NCI-H2029 (cell line): Measurements from ENCODE around the gene UBE2E2.

Source experiments
- DNase-seq: peaks from one replicate; lab custom pipeline; 2025; lab: John Stamatoyannopoulos, UW

UBE2E2 gene

GRCh38 chr3:23540600-23540999 lies 337.5 kb downstream of the UBE2E2 start:
- no peak for DNase-seq

DNA sequence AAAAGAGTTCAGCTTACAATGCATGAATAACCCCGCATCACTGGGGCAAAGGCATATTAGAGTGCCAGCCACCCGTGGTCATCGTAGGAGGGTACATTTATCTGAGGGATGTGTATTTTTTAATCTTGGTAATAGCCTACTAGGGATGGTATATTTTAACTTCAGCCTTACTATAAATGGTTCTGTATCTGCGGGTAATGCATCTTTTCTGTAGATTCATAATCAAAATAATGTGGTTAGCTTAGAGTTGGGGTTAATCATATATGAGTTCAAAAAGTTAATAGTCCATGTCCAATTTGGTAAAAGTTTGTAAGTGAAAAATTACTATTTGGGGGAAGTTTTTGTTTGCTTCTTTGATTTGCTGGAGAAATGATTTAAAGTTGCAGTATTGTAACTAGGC lies 339.0 kb downstream of the UBE2E2 start:
- DNase-seq: no peak

- no peak for DNase-seq
Measured at GRCh38 chr3:23546181-23546580, 343.1 kb downstream of the UBE2E2 start.

- no peak for DNase-seq
Measured at GRCh38 chr3:23547905-23548650, 345.0 kb downstream of the UBE2E2 start.

GRCh38 chr3:23548706-23549105 lies 345.6 kb downstream of the UBE2E2 start:
- no peak for DNase-seq

DNA sequence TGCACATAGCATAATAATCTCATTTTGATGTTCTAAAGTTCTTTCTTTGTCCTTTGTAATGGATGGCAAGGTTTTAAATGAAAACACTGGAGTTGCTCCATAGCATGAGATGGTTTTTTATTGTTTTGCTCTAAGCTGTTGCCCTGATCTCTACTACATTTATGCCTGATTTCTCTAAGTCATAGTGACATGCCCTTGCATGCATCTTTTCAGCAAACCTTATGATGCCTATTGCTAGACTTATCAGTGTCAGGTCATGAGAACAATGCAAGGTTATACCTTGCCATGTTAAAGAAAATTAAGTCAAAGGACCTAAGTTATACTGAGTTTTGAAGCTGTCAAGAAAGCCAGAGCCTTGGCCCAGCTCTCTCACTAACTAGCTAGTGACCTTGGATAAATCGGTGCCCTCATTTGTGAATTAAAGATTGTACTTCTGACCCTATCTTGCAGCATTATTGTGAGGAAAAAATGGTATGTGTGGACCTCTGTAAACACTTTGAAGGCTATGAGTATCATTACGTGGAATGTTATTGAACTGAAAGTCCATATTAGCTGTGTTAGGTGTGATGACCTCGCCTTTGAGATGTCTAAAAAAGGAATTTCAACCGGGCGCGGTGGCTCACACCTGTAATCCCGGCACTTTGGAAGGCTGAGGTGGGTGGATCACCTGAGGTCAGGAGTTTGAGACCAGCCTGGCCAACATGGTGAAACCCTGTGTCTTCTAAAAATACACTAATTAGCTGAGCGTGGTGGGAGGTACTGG lies 346.2 kb downstream of the UBE2E2 start:
- no peak for DNase-seq

GRCh38 chr3:23550402-23550801 lies 347.3 kb downstream of the UBE2E2 start:
- no peak for DNase-seq

DNA sequence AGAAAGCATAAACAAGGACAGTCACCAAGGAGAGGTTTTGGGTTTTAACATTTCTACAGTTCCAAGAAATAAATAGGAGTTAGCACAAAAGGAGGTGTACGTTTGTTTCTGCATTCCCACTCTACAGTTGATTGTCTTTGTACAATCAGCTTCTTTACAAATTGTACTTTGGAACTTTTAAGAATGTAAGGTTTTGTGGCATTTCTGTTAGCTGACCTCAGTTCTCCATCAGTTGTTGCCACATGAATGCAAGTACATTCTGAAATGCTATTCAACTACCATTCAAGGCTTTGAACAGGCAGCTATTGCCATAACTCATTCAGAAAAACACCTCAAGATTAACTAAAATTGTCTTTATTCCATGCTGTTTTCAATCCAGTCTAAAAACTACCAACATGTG lies 349.4 kb downstream of the UBE2E2 start:
- no peak for DNase-seq

GRCh38 chr3:23553353-23553752 lies 350.2 kb downstream of the UBE2E2 start:
- no peak for DNase-seq

DNA sequence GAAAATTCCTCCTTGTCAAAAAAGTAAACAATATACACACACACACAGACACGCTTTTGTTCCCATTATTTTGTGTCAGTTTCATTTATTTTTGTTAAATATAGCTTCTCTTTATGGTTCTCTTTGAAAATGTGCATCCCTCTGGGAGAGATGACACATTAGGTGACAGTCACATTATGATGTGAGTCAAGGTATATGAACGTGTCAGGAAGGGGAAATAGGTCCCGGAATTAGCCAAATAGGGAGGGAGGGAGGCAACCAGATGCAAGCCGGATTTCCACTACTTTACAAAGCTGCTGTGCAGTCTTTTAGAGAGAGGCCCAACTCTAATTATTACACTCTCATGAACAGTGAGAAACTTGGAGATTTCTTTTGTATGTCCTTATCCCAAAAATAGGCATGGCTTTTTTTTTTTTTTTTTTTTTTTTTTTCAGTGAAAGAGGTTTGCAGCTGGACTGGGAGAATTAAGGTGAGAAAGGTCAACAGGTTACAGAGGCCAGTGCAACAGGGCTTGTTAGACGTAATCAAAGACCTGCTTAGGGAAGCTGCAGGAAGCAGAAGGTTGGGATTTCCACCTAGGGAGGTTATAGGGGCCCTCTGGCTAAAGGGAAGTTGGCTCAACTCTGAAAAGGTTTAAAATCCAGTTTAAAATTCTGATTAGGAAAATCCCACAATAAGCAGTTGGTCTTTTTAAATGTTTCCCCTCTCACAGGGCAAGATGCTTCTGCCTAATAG lies 362.1 kb downstream of the UBE2E2 start:
- no peak for DNase-seq

- DNase-seq: no peak
Measured at GRCh38 chr3:23566499-23566898, 363.4 kb downstream of the UBE2E2 start.

DNA sequence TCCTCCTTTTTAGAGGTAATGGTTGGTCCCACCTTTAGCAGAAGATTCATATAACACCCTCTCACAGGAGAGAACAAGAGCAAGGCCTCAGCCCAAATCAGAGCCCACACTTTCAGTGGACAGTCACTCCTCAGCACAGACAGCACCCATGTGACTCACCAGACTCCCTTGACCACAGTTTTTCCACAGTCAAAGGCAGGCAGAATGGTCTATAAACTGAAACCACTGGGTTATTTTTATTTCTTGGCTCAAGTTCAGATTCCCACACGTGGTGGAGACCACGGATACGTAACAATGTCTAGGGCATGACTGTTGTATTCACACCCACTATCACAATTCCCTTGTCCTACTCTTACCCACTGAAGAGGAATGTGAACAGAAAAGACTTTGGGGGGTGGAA lies 364.8 kb downstream of the UBE2E2 start:
- no peak for DNase-seq

GRCh38 chr3:23573827-23574226 lies 370.7 kb downstream of the UBE2E2 start:
- DNase-seq: no peak

DNA sequence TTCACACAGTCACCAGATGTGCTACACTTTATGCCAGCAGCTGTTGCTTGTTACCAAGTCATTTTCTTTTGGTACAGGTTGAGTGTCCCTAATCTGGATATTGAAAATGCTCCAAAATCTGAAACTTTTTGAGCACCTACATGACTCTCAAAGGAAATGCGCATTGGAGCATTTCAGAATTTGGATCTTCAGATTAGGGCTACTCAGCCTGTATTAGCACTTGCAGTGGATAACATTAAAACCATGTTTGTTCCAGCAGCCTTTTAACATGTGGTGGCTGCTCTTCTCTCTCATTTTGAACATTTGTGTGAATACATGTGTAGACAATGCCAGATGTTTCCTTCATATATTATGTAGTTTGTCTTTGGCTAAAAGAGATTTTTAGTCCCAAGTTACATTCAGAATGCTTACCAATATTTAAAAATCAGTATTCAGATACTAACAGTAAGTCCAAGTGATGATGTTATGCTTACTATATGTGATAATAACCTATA lies 371.7 kb downstream of the UBE2E2 start:
- DNase-seq: no peak

- no peak for DNase-seq
Measured at GRCh38 chr3:23575697-23576096, 372.6 kb downstream of the UBE2E2 start.

DNA sequence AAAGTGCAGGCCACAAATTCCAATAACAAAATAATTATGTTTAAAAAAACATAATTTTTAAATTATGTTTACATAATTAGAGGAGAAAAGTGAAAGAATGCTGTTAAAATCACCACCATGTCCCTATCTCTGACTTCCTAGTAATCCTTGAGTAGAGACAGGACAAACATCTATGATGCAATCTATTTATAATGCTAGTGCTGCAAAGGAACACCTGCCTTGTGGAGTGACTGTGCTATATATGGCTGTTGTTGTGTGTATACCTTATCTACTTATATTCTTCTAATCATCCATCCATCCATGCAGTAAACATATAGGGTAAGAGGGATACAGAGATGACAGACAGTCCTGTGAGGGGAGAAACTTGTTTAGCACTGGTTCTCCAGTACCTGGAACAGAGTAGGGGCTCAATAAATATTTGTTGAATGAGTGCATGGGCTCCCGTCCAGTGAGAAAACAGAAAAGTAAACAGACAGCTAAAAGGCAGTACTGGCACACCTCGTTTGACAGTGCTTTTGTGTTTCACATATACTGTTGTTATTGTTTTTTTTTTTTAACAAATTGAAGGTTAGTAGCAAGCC lies 373.3 kb downstream of the UBE2E2 start:
- peak; percentile 94 for DNase-seq

DNA sequence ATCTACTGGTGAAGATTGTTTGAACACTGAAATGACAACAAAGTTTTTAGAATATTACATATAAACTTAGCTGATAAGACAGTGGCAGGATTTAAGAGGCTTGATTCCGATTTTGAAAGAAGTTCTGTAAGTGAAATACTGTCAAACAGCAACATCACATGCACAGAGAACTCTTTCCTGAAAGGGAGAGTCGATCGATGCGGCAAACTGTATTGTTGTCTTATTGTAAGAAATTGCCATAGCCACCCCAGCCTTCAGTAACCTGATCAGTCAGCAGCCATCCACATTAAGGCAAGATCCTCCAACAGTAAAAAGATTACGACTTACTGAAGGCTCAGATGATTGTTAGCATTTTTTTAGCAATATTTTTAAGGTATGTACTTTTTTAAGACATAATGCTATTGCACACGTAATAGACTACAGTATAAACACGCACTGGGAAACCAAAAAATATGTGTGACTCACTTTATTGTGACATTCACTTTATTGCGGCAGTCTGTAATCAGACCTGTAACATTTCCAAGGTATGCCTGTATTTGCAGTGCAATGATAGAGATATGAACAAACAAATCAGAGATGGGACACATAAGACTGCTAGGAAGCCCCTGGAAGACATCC lies 377.1 kb downstream of the UBE2E2 start:
- no peak for DNase-seq

DNA sequence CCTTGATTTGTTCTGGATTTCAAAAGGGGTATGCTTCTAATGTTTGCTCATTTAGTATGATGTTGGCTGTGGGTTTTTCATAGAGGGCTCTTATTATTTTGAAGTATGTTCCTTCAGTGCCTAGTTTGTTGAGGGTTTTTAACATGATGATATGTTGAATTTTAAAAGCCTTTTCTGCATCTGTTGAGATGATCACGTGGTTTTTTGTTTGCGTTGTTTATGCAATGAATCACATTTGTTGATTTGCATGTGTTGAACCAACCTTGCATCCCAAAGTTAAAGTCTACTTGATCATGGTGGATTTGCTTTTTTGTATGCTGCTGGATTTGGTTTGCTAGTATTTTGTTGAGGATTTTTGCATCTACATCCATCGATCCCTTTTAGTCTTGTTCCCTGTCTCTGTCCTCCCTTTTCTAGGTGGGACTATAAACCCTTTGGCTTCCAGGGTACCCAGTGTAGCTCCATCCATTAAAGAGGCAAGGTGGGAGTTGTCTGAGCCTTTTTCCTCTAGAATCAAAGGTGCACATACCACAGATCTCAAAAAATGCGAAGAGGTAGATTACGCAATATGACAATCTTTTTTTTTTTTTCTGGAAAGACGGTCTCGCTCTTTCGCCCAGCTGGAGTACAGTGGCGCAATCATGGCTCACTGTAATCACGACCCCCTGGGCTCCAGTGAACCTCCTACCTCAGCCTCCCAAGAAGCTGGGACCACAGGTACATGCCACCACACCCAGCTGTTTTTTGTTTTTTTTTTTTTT lies 381.0 kb downstream of the UBE2E2 start:
- DNase-seq: no peak

DNA sequence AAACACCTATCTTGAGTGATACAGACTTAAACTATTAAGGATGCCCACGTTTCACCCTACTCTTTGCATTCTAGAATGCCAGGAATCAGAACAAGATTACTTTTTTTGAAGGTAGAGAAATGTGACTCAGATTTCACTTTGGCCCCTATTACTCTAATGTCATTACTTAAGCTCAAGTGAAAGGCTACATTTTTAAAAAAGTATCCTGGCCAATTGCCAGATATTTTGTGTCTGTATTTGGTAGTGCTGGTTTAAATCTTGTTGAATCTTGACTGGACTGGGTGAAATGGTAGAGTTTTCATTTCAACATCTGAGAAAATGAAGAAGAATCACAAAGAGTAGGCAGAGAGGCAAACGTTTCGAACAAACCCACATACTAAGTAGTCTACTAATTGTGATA lies 384.4 kb downstream of the UBE2E2 start:
- no peak for DNase-seq

- no peak for DNase-seq
Measured at GRCh38 chr3:23588547-23588946, 385.4 kb downstream of the UBE2E2 start.

- DNase-seq: no peak
Measured at GRCh38 chr3:23589602-23590001, 386.5 kb downstream of the UBE2E2 start.
